AG10803 (cell line): ENCODE measurements around the gene ARL10.

Source experiments
- DNase-seq: peaks from one replicate; pipeline ENCODE4 v3.0.0; 2010; ENCODE audit warnings: low read depth
- H3K4me3 ChIP-seq: 2 replicates; pipeline ENCODE4 v1.5.1; 2011; ENCODE audit warnings: mild to moderate bottlenecking, low read length, control low read depth
- TF ChIP-seq, protein P1 (sequence below): conservative IDR thresholded peaks from 2 replicates; pipeline ENCODE4 v1.5.1; 2011; ENCODE audit warnings: mild to moderate bottlenecking, low read length, control low read depth, inconsistent platforms

The ARL10 gene

DNA sequence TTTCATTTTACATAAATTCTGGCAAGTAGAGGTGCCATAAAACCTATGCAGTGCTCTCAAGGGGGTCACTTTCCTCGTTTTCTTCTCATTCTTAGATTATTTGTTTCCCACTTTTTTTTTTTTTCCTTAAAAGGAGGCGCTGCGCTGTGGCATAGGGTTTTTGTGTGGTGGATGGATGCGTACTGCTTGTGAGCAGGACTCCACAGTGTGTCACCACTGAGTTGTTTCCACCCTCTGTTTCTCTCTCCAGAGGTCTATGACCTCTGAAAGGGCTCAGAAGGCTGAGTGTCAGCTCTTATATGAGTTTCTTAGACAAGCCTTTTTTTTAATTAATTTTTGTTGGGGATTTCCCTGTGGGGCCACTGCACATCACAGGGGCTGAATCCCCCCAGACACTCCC, 64.7 kb downstream of the ARL10 start:
- DNase-seq = no peak
- no peak overlapping the region for H3K4me3 ChIP-seq
- TF ChIP-seq, protein P1, sequence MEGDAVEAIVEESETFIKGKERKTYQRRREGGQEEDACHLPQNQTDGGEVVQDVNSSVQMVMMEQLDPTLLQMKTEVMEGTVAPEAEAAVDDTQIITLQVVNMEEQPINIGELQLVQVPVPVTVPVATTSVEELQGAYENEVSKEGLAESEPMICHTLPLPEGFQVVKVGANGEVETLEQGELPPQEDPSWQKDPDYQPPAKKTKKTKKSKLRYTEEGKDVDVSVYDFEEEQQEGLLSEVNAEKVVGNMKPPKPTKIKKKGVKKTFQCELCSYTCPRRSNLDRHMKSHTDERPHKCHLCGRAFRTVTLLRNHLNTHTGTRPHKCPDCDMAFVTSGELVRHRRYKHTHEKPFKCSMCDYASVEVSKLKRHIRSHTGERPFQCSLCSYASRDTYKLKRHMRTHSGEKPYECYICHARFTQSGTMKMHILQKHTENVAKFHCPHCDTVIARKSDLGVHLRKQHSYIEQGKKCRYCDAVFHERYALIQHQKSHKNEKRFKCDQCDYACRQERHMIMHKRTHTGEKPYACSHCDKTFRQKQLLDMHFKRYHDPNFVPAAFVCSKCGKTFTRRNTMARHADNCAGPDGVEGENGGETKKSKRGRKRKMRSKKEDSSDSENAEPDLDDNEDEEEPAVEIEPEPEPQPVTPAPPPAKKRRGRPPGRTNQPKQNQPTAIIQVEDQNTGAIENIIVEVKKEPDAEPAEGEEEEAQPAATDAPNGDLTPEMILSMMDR = peak; percentile 2; the same call in 1 of the 2 replicates
